Stomach smooth muscle (tissue), 2 donors: Measurements from ENCODE around the gene DNMT3A.

ENCODE experiments used
- H3K27ac ChIP-seq: one replicate; pipeline ENCODE4 v1.7.0; 2013; ENCODE audit warnings: mild to moderate bottlenecking, low read length, inconsistent platforms
- H3K27me3 ChIP-seq, 2 donors: one replicate each; pipeline ENCODE4 v1.7.0; 2013; ENCODE audit warnings: low read length in 2 of 2; ENCODE audit not compliant: insufficient read depth in 2 of 2, control insufficient read depth in 1 of 2
- H3K36me3 ChIP-seq, 2 donors: one replicate each; pipeline ENCODE4 v1.7.0; 2013; ENCODE audit warnings: low read length in 2 of 2; ENCODE audit not compliant: control insufficient read depth in 2 of 2, insufficient read depth in 2 of 2
- H3K4me1 ChIP-seq: one replicate; pipeline ENCODE4 v1.7.0; 2013; ENCODE audit warnings: low read length; ENCODE audit not compliant: control insufficient read depth, insufficient read depth
- H3K4me3 ChIP-seq, 2 donors: one replicate each; pipeline ENCODE4 v1.7.0; 2013; ENCODE audit warnings: low read length in 2 of 2
- H3K9ac ChIP-seq, 2 donors: one replicate each; pipeline ENCODE4 v1.7.0; 2013; ENCODE audit warnings: low read length in 2 of 2, mild to moderate bottlenecking in 1 of 2
- H3K9me3 ChIP-seq, 2 donors: one replicate each; pipeline ENCODE4 v1.7.0; 2013; ENCODE audit warnings: low read length in 2 of 2; ENCODE audit not compliant: control insufficient read depth in 2 of 2
- donor health status: healthy.
- donor health status: Pancreatic carcinoma.

DNMT3A gene

GRCh38 chr2:25312958-25313710 lies 28.6 kb downstream of the DNMT3A start:
- peaks cover 69% of the 10 kb centered on the region for H3K4me1 ChIP-seq
- no peaks in the 10 kb centered on the region for H3K27me3 ChIP-seq
- no peak overlapping the region for H3K9ac ChIP-seq
- H3K27ac ChIP-seq, result no peak overlapping the region
- H3K36me3 ChIP-seq, result peaks cover 10 to 12% of the 10 kb centered on the region in 2 donors
- no peaks in the 10 kb centered on the region for H3K9me3 ChIP-seq
- H3K4me3 ChIP-seq, result no peak overlapping the region

- H3K27ac ChIP-seq, result peak overlapping the region; percentile 55
- H3K4me3 ChIP-seq, result no peak overlapping the region
- H3K9me3 ChIP-seq, result no peaks in the 10 kb centered on the region
- H3K4me1 ChIP-seq, result peaks cover 75% of the 10 kb centered on the region
- H3K9ac ChIP-seq, result no peak overlapping the region
- peaks cover 10 to 12% of the 10 kb centered on the region in 2 donors for H3K36me3 ChIP-seq
- no peaks in the 10 kb centered on the region for H3K27me3 ChIP-seq
These were observed 29.7 kb downstream of the DNMT3A start for GRCh38 chr2:25311865-25312575.

GRCh38 chr2:25310965-25311864 lies 30.5 kb downstream of the DNMT3A start:
- H3K36me3 ChIP-seq, result peaks cover 10 to 12% of the 10 kb centered on the region in 2 donors

GRCh38 chr2:25310709-25310964 lies 31.1 kb downstream of the DNMT3A start:
- Histone ChIP-seq H3K4me3 (no peak overlapping the region), H3K27me3 (no peaks in the 10 kb centered on the region), H3K9ac (no peak overlapping the region), H3K9me3 (no peaks in the 10 kb centered on the region), H3K4me1 (peaks cover 79% of the 10 kb centered on the region), H3K36me3 (peaks cover 10 to 12% of the 10 kb centered on the region in 2 donors), H3K27ac (no peak overlapping the region)

More at GRCh38 chr2:25310965-25311864, 30.5 kb downstream of the DNMT3A start:
- Histone ChIP-seq H3K27ac (peak overlapping the region; percentile 55), H3K27me3 (no peaks in the 10 kb centered on the region), H3K4me1 (peaks cover 79% of the 10 kb centered on the region), H3K9ac (no peak overlapping the region), H3K9me3 (no peaks in the 10 kb centered on the region), H3K4me3 (no peak overlapping the region)

- Histone ChIP-seq H3K9ac (no peak overlapping the region), H3K9me3 (no peaks in the 10 kb centered on the region), H3K4me1 (peaks cover 76% of the 10 kb centered on the region), H3K36me3 (peaks cover 10 to 14% of the 10 kb centered on the region in 2 donors), H3K27me3 (no peaks in the 10 kb centered on the region), H3K4me3 (no peak overlapping the region), H3K27ac (no peak overlapping the region)
These were observed 32.3 kb downstream of the DNMT3A start for GRCh38 chr2:25309402-25309801.

- Histone ChIP-seq H3K9me3 (no peaks in the 10 kb centered on the region), H3K27me3 (no peaks in the 10 kb centered on the region), H3K4me1 (peaks cover 70% of the 10 kb centered on the region), H3K27ac (no peak overlapping the region), H3K36me3 (peaks cover 8 to 14% of the 10 kb centered on the region in 2 donors), H3K4me3 (no peak overlapping the region), H3K9ac (peak overlapping the region in 1 of 2 donors; percentile 36)
These were observed 33.1 kb downstream of the DNMT3A start for GRCh38 chr2:25308599-25308998.

GRCh38 chr2:25307949-25308557 lies 33.7 kb downstream of the DNMT3A start:
- H3K9ac ChIP-seq, result no peak overlapping the region
- no peaks in the 10 kb centered on the region for H3K9me3 ChIP-seq
- H3K27ac ChIP-seq, result no peak overlapping the region
- H3K27me3 ChIP-seq, result no peaks in the 10 kb centered on the region
- no peak overlapping the region for H3K4me3 ChIP-seq
- peaks cover 75% of the 10 kb centered on the region for H3K4me1 ChIP-seq
- H3K36me3 ChIP-seq, result peaks cover 6 to 16% of the 10 kb centered on the region in 2 donors

- Histone ChIP-seq H3K9ac (no peak overlapping the region), H3K4me1 (peaks cover 71% of the 10 kb centered on the region), H3K9me3 (no peaks in the 10 kb centered on the region), H3K4me3 (peak overlapping the region in 1 of 2 donors; percentile 54), H3K27me3 (no peaks in the 10 kb centered on the region), H3K36me3 (peaks cover 6 to 18% of the 10 kb centered on the region in 2 donors), H3K27ac (no peak overlapping the region)
These were observed 34.9 kb downstream of the DNMT3A start for GRCh38 chr2:25306777-25307368.

- Histone ChIP-seq H3K4me1 (peaks cover 68% of the 10 kb centered on the region), H3K9me3 (no peaks in the 10 kb centered on the region), H3K27me3 (no peaks in the 10 kb centered on the region), H3K4me3 (peak overlapping the region in 1 of 2 donors; percentile 54), H3K36me3 (peaks cover 0 to 18% of the 10 kb centered on the region in 2 donors), H3K9ac (peak overlapping the region in 1 of 2 donors; percentile 21), H3K27ac (peak overlapping the region; percentile 46)
These were observed 36.0 kb downstream of the DNMT3A start for GRCh38 chr2:25305775-25306174.
